H1 (cell line): ENCODE data around the gene CRYBB1. TPM values are rescaled to one million over a fixed set of nuclear protein-coding genes. Genes with fewer than 3 reads are reported as not detected.

Source experiments
- ATF2 ChIP-seq: IDR thresholded peaks from 2 replicates; pipeline ENCODE4 v1.6.1; 2012; ENCODE audit warnings: low read length, inconsistent platforms
- TCF12 ChIP-seq: IDR thresholded peaks from 2 replicates; pipeline ENCODE4 v1.6.1; 2011; ENCODE audit warnings: low read depth, mild to moderate bottlenecking, low read length
- polyA plus RNA-seq, 7 experiments: library from polyadenylated mRNA; depleted of rRNA in 3 of 7; stranded (reverse) in 5 of 7; unstranded in 2 of 7; fragments of >200 nt in 5 of 7; fragments of 200-250 nt in 2 of 7; gene quantifications; 1 replicate in 5 of 7; 2 replicates in 1 of 7; 4 replicates in 1 of 7; pipeline versions ENCODE4 v1.2.1 to v1.2.3, GENCODE V29; 2011 to 2013; ENCODE audit warnings: missing spikeins in 2 of 7, mixed read lengths in 2 of 7
- total RNA-seq: library from RNA; stranded (reverse); fragmentation: NEBNext Ultra II Directional; extraction: Animal tissue kit (Norgen Biotek cat#: 25700); gene quantifications from 2 replicates; pipeline ENCODE4 v1.2.1, GENCODE V29; 2021

The CRYBB1 gene
- total and polyA plus RNA-seq, 2 of the 8 experiments (the other 6 are each of a cell fraction or from before 2014, with no cell fraction given): 1.7 to 6.0 TPM

GRCh38 chr22:26606611-26607010 is 11.2 kb downstream of the CRYBB1 start (continued):
- TF ChIP-seq ATF2 (no peak), TCF12 (no peak)
